Measurements from ENCODE around the gene PPM1F.

GRCh38 chr22:21917959-21918261 lies 34.7 kb downstream of the PPM1F start:
- TF ChIP-seq EZH2phosphoT487 (IDR thresholded peaks at IDR 0.05; ENCODE audit: low read depth): no peak
- TF ChIP-seq CTCF (IDR thresholded peaks at IDR 0.05; ENCODE audit: low read depth, low read length): no peak

Data from OCI-LY3 (cell line).